ENCODE results near the gene M1AP.
"Not testable (repeated sequence)": the region's sequence is repeated elsewhere in the genome, so short reads cannot be mapped to it uniquely, and the experiment has no call there.

M1AP gene

GRCh38 chr2:74653589-74653984, 5.5 kb upstream of the M1AP start:
- Histone ChIP-seq H3K9ac (ENCODE audit: low read length) (peak overlapping the region; percentile 85), H3K4me1 (ENCODE audit: control insufficient read depth, insufficient read depth, low read length) (peaks cover 8% of the 10 kb centered on the region), H3K36me3 (ENCODE audit: control insufficient read depth, insufficient read depth, low read length, severe bottlenecking) (no peaks in the 10 kb centered on the region), H3K27me3 (replicated peaks; ENCODE audit: control insufficient read depth, insufficient read depth, low read length) (peaks cover 12% of the 10 kb centered on the region), H3K4me3 (ENCODE audit: low read length) (peak overlapping the region; percentile 83), H3K9me3 (ENCODE audit: control insufficient read depth, low read length) (no peaks in the 10 kb centered on the region)
- DNase-seq (ENCODE audit: low read depth): no peak

- H3K4me1 ChIP-seq (ENCODE audit: control insufficient read depth, insufficient read depth, low read length): peaks cover 2% of the 10 kb centered on the region
- no peaks in the 10 kb centered on the region for H3K9me3 ChIP-seq (ENCODE audit: control insufficient read depth, low read length)
- no peak for DNase-seq (ENCODE audit: low read depth)
- H3K9ac ChIP-seq (ENCODE audit: low read length): no peak overlapping the region
- no peak overlapping the region for H3K4me3 ChIP-seq (ENCODE audit: low read length)
- peaks cover 22% of the 10 kb centered on the region for H3K27me3 ChIP-seq (replicated peaks; ENCODE audit: control insufficient read depth, insufficient read depth, low read length)
- no peaks in the 10 kb centered on the region for H3K36me3 ChIP-seq (ENCODE audit: control insufficient read depth, insufficient read depth, low read length, severe bottlenecking)
Observed at GRCh38 chr2:74646834-74647482, 1.2 kb downstream of the M1AP start.

- Histone ChIP-seq H3K27me3 (replicated peaks; ENCODE audit: control insufficient read depth, insufficient read depth, low read length) (peaks cover 22% of the 10 kb centered on the region), H3K36me3 (ENCODE audit: control insufficient read depth, insufficient read depth, low read length, severe bottlenecking) (no peaks in the 10 kb centered on the region), H3K4me3 (ENCODE audit: low read length) (no peak overlapping the region), H3K9ac (ENCODE audit: low read length) (no peak overlapping the region), H3K9me3 (ENCODE audit: control insufficient read depth, low read length) (no peaks in the 10 kb centered on the region), H3K4me1 (ENCODE audit: control insufficient read depth, insufficient read depth, low read length) (peaks cover 2% of the 10 kb centered on the region)
- no peak for DNase-seq (ENCODE audit: low read depth)
Observed at GRCh38 chr2:74646201-74646600, 1.9 kb downstream of the M1AP start.

- DNase-seq (ENCODE audit: low read depth): no peak
- H3K9me3 ChIP-seq (ENCODE audit: control insufficient read depth, low read length): no peaks in the 10 kb centered on the region
- H3K9ac ChIP-seq (ENCODE audit: low read length): no peak overlapping the region
- peaks cover 18% of the 10 kb centered on the region for H3K27me3 ChIP-seq (replicated peaks; ENCODE audit: control insufficient read depth, insufficient read depth, low read length)
- no peak overlapping the region for H3K4me3 ChIP-seq (ENCODE audit: low read length)
- H3K36me3 ChIP-seq (ENCODE audit: control insufficient read depth, insufficient read depth, low read length, severe bottlenecking): no peaks in the 10 kb centered on the region
- H3K4me1 ChIP-seq (ENCODE audit: control insufficient read depth, insufficient read depth, low read length): peaks cover 2% of the 10 kb centered on the region
Observed at GRCh38 chr2:74645344-74645743, 2.8 kb downstream of the M1AP start.

- H3K4me3 ChIP-seq (ENCODE audit: low read length): no peak overlapping the region
- no peaks in the 10 kb centered on the region for H3K36me3 ChIP-seq (ENCODE audit: control insufficient read depth, insufficient read depth, low read length, severe bottlenecking)
- no peak overlapping the region for H3K9ac ChIP-seq (ENCODE audit: low read length)
- no peak for DNase-seq (ENCODE audit: low read depth)
- H3K4me1 ChIP-seq (ENCODE audit: control insufficient read depth, insufficient read depth, low read length): no peaks in the 10 kb centered on the region
- peaks cover 5% of the 10 kb centered on the region for H3K27me3 ChIP-seq (replicated peaks; ENCODE audit: control insufficient read depth, insufficient read depth, low read length)
- no peaks in the 10 kb centered on the region for H3K9me3 ChIP-seq (ENCODE audit: control insufficient read depth, low read length)
Observed at GRCh38 chr2:74639550-74639949, 8.6 kb downstream of the M1AP start.

- Histone ChIP-seq H3K4me3 (ENCODE audit: low read length) (no peak overlapping the region), H3K9me3 (ENCODE audit: control insufficient read depth, low read length) (no peaks in the 10 kb centered on the region), H3K9ac (ENCODE audit: low read length) (no peak overlapping the region), H3K4me1 (ENCODE audit: control insufficient read depth, insufficient read depth, low read length) (no peaks in the 10 kb centered on the region), H3K27me3 (replicated peaks; ENCODE audit: control insufficient read depth, insufficient read depth, low read length) (no peaks in the 10 kb centered on the region), H3K36me3 (ENCODE audit: control insufficient read depth, insufficient read depth, low read length, severe bottlenecking) (no peaks in the 10 kb centered on the region)
- no peak for DNase-seq (ENCODE audit: low read depth)
Observed at GRCh38 chr2:74632939-74633312, 15.2 kb downstream of the M1AP start.

GRCh38 chr2:74632209-74632938, 15.8 kb downstream of the M1AP start:
- no peaks in the 10 kb centered on the region for H3K36me3 ChIP-seq (ENCODE audit: control insufficient read depth, insufficient read depth, low read length, severe bottlenecking)
- no peaks in the 10 kb centered on the region for H3K27me3 ChIP-seq (replicated peaks; ENCODE audit: control insufficient read depth, insufficient read depth, low read length)
- no peaks in the 10 kb centered on the region for H3K9me3 ChIP-seq (ENCODE audit: control insufficient read depth, low read length)
- no peaks in the 10 kb centered on the region for H3K4me1 ChIP-seq (ENCODE audit: control insufficient read depth, insufficient read depth, low read length)
- H3K4me3 ChIP-seq (ENCODE audit: low read length): no peak overlapping the region
- H3K9ac ChIP-seq (ENCODE audit: low read length): no peak overlapping the region
- DNase-seq (ENCODE audit: low read depth): peak; percentile 5

- DNase-seq (ENCODE audit: low read depth); H3K4me1 ChIP-seq (ENCODE audit: control insufficient read depth, insufficient read depth, low read length); H3K4me3 ChIP-seq (ENCODE audit: low read length); H3K9me3 ChIP-seq (ENCODE audit: control insufficient read depth, low read length); H3K27me3 ChIP-seq (replicated peaks; ENCODE audit: control insufficient read depth, insufficient read depth, low read length); H3K36me3 ChIP-seq (ENCODE audit: control insufficient read depth, insufficient read depth, low read length, severe bottlenecking); H3K9ac ChIP-seq (ENCODE audit: low read length): not testable (repeated sequence)
Observed at GRCh38 chr2:74630454-74630853, 17.7 kb downstream of the M1AP start.

- H3K36me3 ChIP-seq (ENCODE audit: control insufficient read depth, insufficient read depth, low read length, severe bottlenecking): no peaks in the 10 kb centered on the region
Observed at GRCh38 chr2:74628538-74629105, 19.5 kb downstream of the M1AP start.

GRCh38 chr2:74625658-74626425, 22.3 kb downstream of the M1AP start:
- Histone ChIP-seq H3K9me3 (ENCODE audit: control insufficient read depth, low read length) (no peaks in the 10 kb centered on the region), H3K9ac (ENCODE audit: low read length) (no peak overlapping the region), H3K4me3 (ENCODE audit: low read length) (no peak overlapping the region), H3K36me3 (ENCODE audit: control insufficient read depth, insufficient read depth, low read length, severe bottlenecking) (no peaks in the 10 kb centered on the region), H3K4me1 (ENCODE audit: control insufficient read depth, insufficient read depth, low read length) (no peaks in the 10 kb centered on the region), H3K27me3 (replicated peaks; ENCODE audit: control insufficient read depth, insufficient read depth, low read length) (no peaks in the 10 kb centered on the region)
- DNase-seq (ENCODE audit: low read depth): no peak

More at GRCh38 chr2:74628538-74629105, 19.5 kb downstream of the M1AP start:
- no peak overlapping the region for H3K4me3 ChIP-seq (ENCODE audit: low read length)
- H3K4me1 ChIP-seq (ENCODE audit: control insufficient read depth, insufficient read depth, low read length): no peaks in the 10 kb centered on the region
- no peaks in the 10 kb centered on the region for H3K9me3 ChIP-seq (ENCODE audit: control insufficient read depth, low read length)
- H3K9ac ChIP-seq (ENCODE audit: low read length): no peak overlapping the region
- no peaks in the 10 kb centered on the region for H3K27me3 ChIP-seq (replicated peaks; ENCODE audit: control insufficient read depth, insufficient read depth, low read length)
- DNase-seq (ENCODE audit: low read depth): no peak

GRCh38 chr2:74620671-74621070, 27.5 kb downstream of the M1AP start:
- peaks cover 14% of the 10 kb centered on the region for H3K27me3 ChIP-seq (replicated peaks; ENCODE audit: control insufficient read depth, insufficient read depth, low read length)
- H3K9ac ChIP-seq (ENCODE audit: low read length): no peak overlapping the region
- no peak for DNase-seq (ENCODE audit: low read depth)
- no peaks in the 10 kb centered on the region for H3K4me1 ChIP-seq (ENCODE audit: control insufficient read depth, insufficient read depth, low read length)
- no peaks in the 10 kb centered on the region for H3K36me3 ChIP-seq (ENCODE audit: control insufficient read depth, insufficient read depth, low read length, severe bottlenecking)
- no peak overlapping the region for H3K4me3 ChIP-seq (ENCODE audit: low read length)
- H3K9me3 ChIP-seq (ENCODE audit: control insufficient read depth, low read length): no peaks in the 10 kb centered on the region
